ENCODE measurements around the gene RBMS3. TPM values are rescaled to one million over a fixed set of nuclear protein-coding genes. Genes with fewer than 3 reads are reported as not detected.

The RBMS3 gene
- total RNA-seq, 6 donors from 2014 or later, result 39.8 to 102 (median 57.2) TPM

DNA sequence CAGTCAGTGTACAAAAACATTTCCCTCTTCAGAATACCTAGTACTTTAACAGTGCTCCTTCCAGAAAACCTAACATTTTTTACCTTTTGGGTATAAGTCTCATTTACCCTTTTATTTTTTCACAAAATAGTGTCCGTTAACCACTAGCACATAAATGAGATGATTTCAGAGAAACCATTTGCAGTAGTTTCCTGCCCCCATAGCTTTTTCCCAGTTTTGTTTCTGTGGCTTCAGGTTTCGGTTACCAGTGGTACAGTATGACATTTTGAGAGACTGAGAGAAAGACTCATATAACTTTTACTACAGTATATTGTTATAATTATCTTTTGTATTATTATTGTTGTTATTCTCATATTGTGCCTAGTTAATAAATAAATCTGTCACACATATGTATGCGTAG lies 6.2 kb upstream of the RBMS3 start:
- no peaks in the 10 kb centered on the region for H3K9me3 ChIP-seq
- H3K27me3 ChIP-seq, result no peaks in the 10 kb centered on the region
- H3K4me1 ChIP-seq, result peaks cover 0 to 5% (median 2%) of the 10 kb centered on the region in 4 donors
- H3K27ac ChIP-seq, result no peak overlapping the region
- H3K4me3 ChIP-seq, result no peak overlapping the region
- TF ChIP-seq, protein P1, sequence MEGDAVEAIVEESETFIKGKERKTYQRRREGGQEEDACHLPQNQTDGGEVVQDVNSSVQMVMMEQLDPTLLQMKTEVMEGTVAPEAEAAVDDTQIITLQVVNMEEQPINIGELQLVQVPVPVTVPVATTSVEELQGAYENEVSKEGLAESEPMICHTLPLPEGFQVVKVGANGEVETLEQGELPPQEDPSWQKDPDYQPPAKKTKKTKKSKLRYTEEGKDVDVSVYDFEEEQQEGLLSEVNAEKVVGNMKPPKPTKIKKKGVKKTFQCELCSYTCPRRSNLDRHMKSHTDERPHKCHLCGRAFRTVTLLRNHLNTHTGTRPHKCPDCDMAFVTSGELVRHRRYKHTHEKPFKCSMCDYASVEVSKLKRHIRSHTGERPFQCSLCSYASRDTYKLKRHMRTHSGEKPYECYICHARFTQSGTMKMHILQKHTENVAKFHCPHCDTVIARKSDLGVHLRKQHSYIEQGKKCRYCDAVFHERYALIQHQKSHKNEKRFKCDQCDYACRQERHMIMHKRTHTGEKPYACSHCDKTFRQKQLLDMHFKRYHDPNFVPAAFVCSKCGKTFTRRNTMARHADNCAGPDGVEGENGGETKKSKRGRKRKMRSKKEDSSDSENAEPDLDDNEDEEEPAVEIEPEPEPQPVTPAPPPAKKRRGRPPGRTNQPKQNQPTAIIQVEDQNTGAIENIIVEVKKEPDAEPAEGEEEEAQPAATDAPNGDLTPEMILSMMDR (IDR thresholded peaks at IDR 0.05), result no peak
- TF ChIP-seq EP300 (IDR thresholded peaks at IDR 0.05), result no peak
- no peak for TF ChIP-seq POLR2AphosphoS5 (IDR thresholded peaks at IDR 0.05)
- no peak for TF ChIP-seq POLR2A (IDR thresholded peaks at IDR 0.05)
- ATAC-seq (ENCODE audit: low FRiP score in 2 of 2), result no peak
- WGBS, 2 donors, result 96% methylated on average over 3 of the region's 3 CpGs
- DNase-seq, result no peak
- no peaks in the 10 kb centered on the region for H3K36me3 ChIP-seq

DNA sequence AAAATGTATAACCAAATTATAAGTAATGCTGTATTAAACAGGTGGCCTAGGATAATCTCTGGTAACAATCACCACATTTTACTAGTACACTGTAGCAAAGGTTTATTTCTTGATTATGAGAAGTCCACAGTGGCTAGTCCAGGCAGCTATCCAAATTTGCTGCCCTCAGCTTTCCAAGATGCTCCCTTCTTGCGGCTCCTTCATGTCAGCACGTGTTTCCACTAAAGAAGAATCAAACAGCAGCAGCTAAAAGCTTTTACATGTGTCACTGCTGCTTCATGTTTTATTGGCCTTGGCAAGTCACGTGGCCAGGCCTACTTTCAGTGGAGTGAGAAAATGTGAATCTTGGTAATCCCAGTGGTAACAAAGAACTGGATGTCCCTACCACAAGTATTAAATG lies 5.6 kb upstream of the RBMS3 start:
- DNase-seq (no peak), ATAC-seq (ENCODE audit: low FRiP score in 2 of 2) (peak in 1 of 2 donors; percentile 18)
- Histone ChIP-seq H3K4me1 (peaks cover 0 to 8% (median 3%) of the 10 kb centered on the region in 4 donors), H3K27ac (no peak overlapping the region), H3K4me3 (no peak overlapping the region), H3K27me3 (no peaks in the 10 kb centered on the region), H3K9me3 (no peaks in the 10 kb centered on the region), H3K36me3 (no peaks in the 10 kb centered on the region)
- 71 to 75% methylated on average over 3 of the region's 3 CpGs for WGBS, 2 donors
- TF ChIP-seq POLR2AphosphoS5 (IDR thresholded peaks at IDR 0.05) (no peak), POLR2A (IDR thresholded peaks at IDR 0.05) (no peak), EP300 (IDR thresholded peaks at IDR 0.05) (no peak)
- TF ChIP-seq, protein P1 (IDR thresholded peaks at IDR 0.05), result no peak

DNA sequence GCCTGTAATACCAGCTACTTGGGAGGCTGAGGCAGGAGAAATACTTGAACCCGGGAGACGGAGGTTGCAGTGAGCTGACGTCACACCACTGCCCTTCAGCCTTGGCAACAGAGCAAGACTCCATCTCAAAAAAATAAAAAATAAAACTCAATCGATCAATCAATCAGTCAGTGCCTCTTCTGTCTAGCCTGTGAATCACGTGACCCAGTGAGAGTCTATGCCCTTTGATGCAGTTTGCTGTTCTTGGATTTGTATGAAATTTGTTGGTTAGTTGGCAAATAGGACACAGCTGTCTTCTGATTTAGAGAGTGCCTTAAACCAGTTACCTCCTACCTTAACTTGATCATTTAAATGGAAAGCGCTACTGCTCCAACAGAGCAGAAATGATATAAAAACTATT lies 3.6 kb upstream of the RBMS3 start:
- Histone ChIP-seq H3K4me3 (no peak overlapping the region), H3K4me1 (peaks cover 0 to 8% (median 3%) of the 10 kb centered on the region in 4 donors), H3K9me3 (no peaks in the 10 kb centered on the region), H3K27ac (no peak overlapping the region), H3K36me3 (no peaks in the 10 kb centered on the region), H3K27me3 (no peaks in the 10 kb centered on the region)
- DNase-seq (no peak), ATAC-seq (ENCODE audit: low FRiP score in 2 of 2) (no peak)
- 94 to 98% methylated on average over 6 of the region's 6 CpGs for WGBS, 2 donors
- no peak for TF ChIP-seq EP300 (IDR thresholded peaks at IDR 0.05)
- TF ChIP-seq, protein P1 (IDR thresholded peaks at IDR 0.05), result no peak
- no peak for TF ChIP-seq POLR2A (IDR thresholded peaks at IDR 0.05)
- no peak for TF ChIP-seq POLR2AphosphoS5 (IDR thresholded peaks at IDR 0.05)

DNA sequence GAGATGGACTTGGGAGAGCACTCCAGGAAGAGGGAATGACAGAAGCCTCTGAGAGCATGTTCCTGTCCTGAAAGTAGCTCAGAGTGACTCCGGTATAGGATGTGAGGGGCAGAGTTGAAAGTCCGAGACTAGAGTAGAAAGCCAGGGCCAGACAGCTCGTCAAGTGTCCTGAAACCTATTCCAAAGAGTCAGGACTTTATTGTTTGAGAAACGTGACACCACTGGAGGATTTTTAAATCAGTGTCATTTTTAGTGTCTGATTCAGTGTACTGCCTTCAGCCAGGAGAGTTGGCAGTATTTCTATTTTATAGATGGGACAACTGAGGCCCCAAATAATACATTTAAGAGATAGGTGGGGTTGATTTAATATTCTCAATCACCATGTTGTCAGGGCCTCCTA lies 1.6 kb upstream of the RBMS3 start:
- H3K4me3 ChIP-seq, result peak overlapping the region in 1 of 4 donors; percentile 4
- H3K36me3 ChIP-seq, result no peaks in the 10 kb centered on the region
- H3K9me3 ChIP-seq, result no peaks in the 10 kb centered on the region
- 73 to 80% methylated on average over 4 of the region's 4 CpGs for WGBS, 2 donors
- ATAC-seq (ENCODE audit: low FRiP score in 2 of 2) (no peak), DNase-seq (no peak)
- H3K4me1 ChIP-seq, result peaks cover 0 to 8% (median 3%) of the 10 kb centered on the region in 4 donors
- H3K27me3 ChIP-seq, result no peaks in the 10 kb centered on the region
- peak overlapping the region in 3 of 4 donors; percentile 38 to 91 (median 86) for H3K27ac ChIP-seq
- TF ChIP-seq EP300 (IDR thresholded peaks at IDR 0.05) (no peak), POLR2AphosphoS5 (IDR thresholded peaks at IDR 0.05) (no peak), POLR2A (IDR thresholded peaks at IDR 0.05) (no peak)
- TF ChIP-seq, protein P1 (IDR thresholded peaks at IDR 0.05), result no peak

DNA sequence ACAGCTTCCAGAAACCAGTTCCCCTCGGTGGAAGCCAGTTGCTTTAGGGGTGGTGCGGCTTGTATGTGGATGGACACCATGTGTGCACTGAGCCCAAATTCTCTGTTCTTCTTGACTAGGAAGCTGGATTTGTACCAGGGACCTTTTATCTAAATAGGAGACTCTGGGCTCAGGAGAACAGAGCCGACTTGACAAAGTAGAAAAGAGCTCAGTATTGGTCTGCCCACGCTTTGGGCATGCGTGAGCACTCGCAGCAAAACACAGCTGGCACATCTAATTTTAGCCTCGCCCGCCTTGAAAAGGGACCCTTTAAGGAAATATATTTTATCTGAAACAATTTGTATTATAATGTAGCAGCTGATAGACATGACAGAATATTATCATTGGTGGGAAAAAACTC lies 1.1 kb upstream of the RBMS3 start:
- DNase-seq, result no peak
- Histone ChIP-seq H3K9me3 (no peaks in the 10 kb centered on the region), H3K36me3 (no peaks in the 10 kb centered on the region), H3K27me3 (no peaks in the 10 kb centered on the region), H3K4me3 (peak overlapping the region in 3 of 4 donors; percentile 47 to 58 (median 50)), H3K27ac (peak overlapping the region in 3 of 4 donors; percentile 38 to 91 (median 86)), H3K4me1 (peaks cover 0 to 8% (median 3%) of the 10 kb centered on the region in 4 donors)
- no peak for ATAC-seq (ENCODE audit: low FRiP score in 2 of 2)
- 53 to 73% methylated on average over 8 of the region's 8 CpGs for WGBS, 2 donors
- TF ChIP-seq POLR2A (IDR thresholded peaks at IDR 0.05), result no peak
- TF ChIP-seq EP300 (IDR thresholded peaks at IDR 0.05), result no peak
- TF ChIP-seq, protein P1 (IDR thresholded peaks at IDR 0.05), result no peak
- TF ChIP-seq POLR2AphosphoS5 (IDR thresholded peaks at IDR 0.05), result no peak

Data from upper lobe of left lung (tissue), 6 donors.